Activated CD8-positive, alpha-beta memory T cell treated with anti-CD3 and anti-CD28 coated beads for 48 hours (primary cell): ENCODE measurements around the gene CCL25.
A peak's percentile ranks its signal among the peaks of the same experiment; 100 is the strongest.
"Not testable (repeated sequence)": the region's sequence is repeated elsewhere in the genome, so short reads cannot be mapped to it uniquely, and the experiment has no call there.

Experiments
- DNase-seq, 3 experiments: peaks; one replicate each; pipeline ENCODE4 v3.0.0-alpha.2; 2020; ENCODE audit warnings: low read depth in 2 of 3, low spot score in 2 of 3

The CCL25 gene

GRCh38 chr19:8052464-8052859 lies at the start of gene CCL25:
TSS of gene CCL25 (plus strand) at chr19:8052760. CDS start at chr19:8053050, 290 bp downstream.
- DNase-seq = no peak

GRCh38 chr19:8004001-8004400 lies 48.6 kb upstream of the CCL25 start:
- DNase-seq = no peak

GRCh38 chr19:8004723-8005513 lies 47.6 kb upstream of the CCL25 start:
- no peak for DNase-seq

GRCh38 chr19:8005534-8006256 lies 46.9 kb upstream of the CCL25 start, which contains the start of gene ELAVL1:
TSS of gene ELAVL1 (minus strand) at chr19:8005641. CDS start at chr19:7991815, 13,826 bp downstream.
- peak; percentile 72 to 85 (median 74) for DNase-seq

- DNase-seq = no peak
Measured at GRCh38 chr19:8017808-8018207, 34.8 kb upstream of the CCL25 start.

GRCh38 chr19:8020681-8021080 lies 31.9 kb upstream of the CCL25 start:
- DNase-seq = no peak

GRCh38 chr19:8021374-8021773 lies 31.2 kb upstream of the CCL25 start:
- DNase-seq = no peak

- DNase-seq = no peak
Measured at GRCh38 chr19:8022275-8022674, 30.3 kb upstream of the CCL25 start.

- DNase-seq = no peak
Measured at GRCh38 chr19:8023371-8023770, 29.2 kb upstream of the CCL25 start.

GRCh38 chr19:8024256-8024655 lies 28.3 kb upstream of the CCL25 start:
- DNase-seq = not testable (repeated sequence)

GRCh38 chr19:8025316-8025715 lies 27.2 kb upstream of the CCL25 start:
- no peak for DNase-seq

- no peak for DNase-seq
Measured at GRCh38 chr19:8028951-8029491, 23.5 kb upstream of the CCL25 start.

- no peak for DNase-seq
Measured at GRCh38 chr19:8030960-8031359, 21.6 kb upstream of the CCL25 start.

GRCh38 chr19:8033287-8034177 lies 19.0 kb upstream of the CCL25 start:
- DNase-seq = not testable (repeated sequence)

- DNase-seq = no peak
Measured at GRCh38 chr19:8034178-8034525, 18.4 kb upstream of the CCL25 start.

- no peak for DNase-seq
Measured at GRCh38 chr19:8036434-8037099, 16.0 kb upstream of the CCL25 start.

- no peak for DNase-seq
Measured at GRCh38 chr19:8038815-8039214, 13.7 kb upstream of the CCL25 start.

- DNase-seq = no peak
Measured at GRCh38 chr19:8039231-8039630, 13.3 kb upstream of the CCL25 start.

GRCh38 chr19:8041531-8041931 lies 11.0 kb upstream of the CCL25 start:
- no peak for DNase-seq

- DNase-seq = no peak
Measured at GRCh38 chr19:8042900-8043299, 9.7 kb upstream of the CCL25 start.

- DNase-seq = no peak
Measured at GRCh38 chr19:8044018-8044417, 8.5 kb upstream of the CCL25 start.
